Gastrocnemius medialis (tissue), 4 donors: ENCODE results near the gene ARMH1.

Experiments used
- CTCF ChIP-seq, 5 experiments: fragments of 450-650 bp in 3 of 5; fragments of 200-600 bp in 2 of 5; sonication (generic) in 2 of 5; IDR thresholded peaks in 4 of 5; conservative IDR thresholded peaks in 1 of 5; 1 replicate in 4 of 5; 2 replicates in 1 of 5; pipeline ENCODE4 v1.5.1; 2016 to 2019; ENCODE audit warnings: antibody characterized with exemption in 5 of 5, mild to moderate bottlenecking in 3 of 5, moderate library complexity in 3 of 5
- POLR2A ChIP-seq, 2 donors: fragments of 450-650 bp; IDR thresholded peaks; one replicate each; pipeline ENCODE4 v1.6.1; 2017; ENCODE audit warnings: antibody characterized with exemption in 2 of 2, mild to moderate bottlenecking in 2 of 2, moderate library complexity in 2 of 2

GRCh38 chr1:44650159-44650831 is 24.2 kb upstream of the ARMH1 start:
- TF ChIP-seq CTCF (IDR thresholded peaks at IDR 0.05 in 4 of 5, conservative IDR thresholded peaks at IDR 0.05 in 1 of 5) (no peak), POLR2A (IDR thresholded peaks at IDR 0.05) (no peak)
